HPDE6-E6E7 (cell line): ENCODE measurements around the gene DIPK1B.

Experiments used
- DNase-seq: peaks from one replicate; pipeline ENCODE4 v3.0.0; 2011; ENCODE audit warnings: missing footprints; ENCODE audit errors: extremely low spot score

DIPK1B gene

DNA sequence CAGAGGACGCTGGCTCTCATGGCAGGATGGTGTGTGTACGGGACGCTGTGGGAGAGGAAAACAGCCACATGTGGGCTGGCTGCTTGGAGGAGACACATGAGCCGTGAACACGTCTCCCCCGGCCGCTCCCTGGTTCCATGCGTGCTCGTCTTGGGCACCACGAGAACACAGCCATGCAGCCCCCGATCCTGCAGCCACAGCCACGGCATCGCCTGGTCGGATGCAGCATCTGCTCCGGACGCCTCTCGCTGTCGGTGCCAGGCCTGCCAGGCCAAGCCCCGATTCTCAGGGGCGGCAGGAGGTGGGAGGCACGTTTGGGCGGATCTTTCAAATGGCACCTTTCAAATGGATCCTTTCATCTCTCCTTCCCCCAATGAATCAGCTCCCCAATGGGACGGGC is 27.1 kb downstream of the DIPK1B start:
- no peak for DNase-seq

DNA sequence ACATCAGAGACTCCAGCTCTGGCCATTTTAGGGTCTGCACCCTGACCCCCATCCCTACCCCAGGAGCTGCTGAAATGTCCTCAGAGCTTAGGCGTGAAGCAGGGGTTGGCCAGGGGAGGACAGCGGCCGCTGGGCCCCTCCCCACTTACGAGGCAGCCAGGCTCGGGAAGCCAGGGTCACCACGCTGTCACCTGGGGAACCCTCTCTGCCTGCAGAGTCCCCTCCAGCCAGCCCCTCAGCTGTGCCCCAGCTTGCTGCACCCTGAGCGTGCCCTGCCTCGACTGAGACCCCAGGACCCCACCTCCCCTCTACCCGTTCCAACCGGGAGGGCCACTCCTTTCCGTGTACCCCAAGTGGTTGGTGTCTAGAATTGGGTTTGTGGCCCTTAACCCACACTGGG is 27.7 kb downstream of the DIPK1B start:
- DNase-seq: no peak

DNA sequence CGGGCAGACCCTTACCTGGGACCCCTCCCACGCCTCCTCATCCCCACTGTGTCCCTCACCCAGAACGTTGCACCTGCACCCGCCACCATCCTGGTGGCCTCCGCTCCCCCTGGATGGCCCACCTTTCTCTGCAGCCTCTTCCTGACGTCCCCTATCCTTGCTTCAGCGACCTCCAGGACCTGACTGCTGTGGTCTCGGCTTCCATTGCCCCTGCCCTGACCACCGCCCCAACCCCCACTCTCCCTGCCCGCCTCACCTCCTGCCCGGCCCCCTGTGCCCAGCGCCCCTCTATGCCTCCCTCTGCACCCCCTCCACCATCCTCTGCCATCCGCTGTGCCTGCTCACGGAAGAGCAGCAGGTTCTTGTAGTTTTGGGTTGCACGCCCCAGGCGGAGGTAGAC is 28.1 kb downstream of the DIPK1B start:
- DNase-seq: no peak

DNA sequence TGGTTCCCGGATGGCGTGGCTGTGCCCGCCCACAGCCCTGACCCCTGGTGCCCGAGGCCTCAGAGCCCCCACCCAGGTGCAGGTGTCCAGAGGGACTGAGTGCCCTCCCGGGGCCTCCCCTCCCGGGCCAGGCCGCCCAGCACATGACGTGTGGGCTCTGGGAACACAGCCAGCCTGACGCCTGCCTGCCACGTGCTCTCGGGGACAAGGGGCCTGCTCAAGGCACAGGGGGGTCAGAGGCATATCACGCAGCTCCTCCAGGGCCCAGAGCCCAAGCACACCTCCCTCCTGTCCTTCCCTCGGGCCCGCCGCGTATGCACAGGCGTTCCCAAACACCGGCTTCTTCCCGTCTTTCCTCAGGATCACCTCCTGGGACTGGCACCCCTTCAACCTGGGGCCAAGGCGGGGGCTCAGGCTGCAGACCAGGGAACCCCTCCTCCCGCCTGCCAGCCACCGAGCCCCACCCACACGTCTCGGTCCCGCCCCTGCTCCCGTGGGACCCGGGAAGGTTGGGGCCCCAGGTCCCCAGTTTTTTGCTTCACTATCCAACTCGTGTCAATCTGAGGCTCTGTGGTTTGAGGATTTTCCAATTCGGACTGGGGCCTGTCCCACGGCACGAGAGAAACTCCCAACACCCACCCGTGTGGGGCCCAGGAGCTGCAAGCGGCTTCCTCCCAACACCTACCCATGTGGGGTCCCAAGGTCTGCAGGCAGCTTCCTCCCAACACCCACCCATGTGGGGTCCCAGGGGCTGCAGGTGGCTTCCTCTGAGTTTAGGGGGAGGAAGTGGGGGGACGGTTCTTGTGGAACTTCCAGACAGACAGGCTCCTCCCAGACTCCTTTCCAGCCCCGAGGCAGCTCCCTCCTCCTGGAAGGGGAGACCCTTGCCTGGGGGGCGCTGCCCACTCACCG is 28.9 kb downstream of the DIPK1B start:
- no peak for DNase-seq

DNA sequence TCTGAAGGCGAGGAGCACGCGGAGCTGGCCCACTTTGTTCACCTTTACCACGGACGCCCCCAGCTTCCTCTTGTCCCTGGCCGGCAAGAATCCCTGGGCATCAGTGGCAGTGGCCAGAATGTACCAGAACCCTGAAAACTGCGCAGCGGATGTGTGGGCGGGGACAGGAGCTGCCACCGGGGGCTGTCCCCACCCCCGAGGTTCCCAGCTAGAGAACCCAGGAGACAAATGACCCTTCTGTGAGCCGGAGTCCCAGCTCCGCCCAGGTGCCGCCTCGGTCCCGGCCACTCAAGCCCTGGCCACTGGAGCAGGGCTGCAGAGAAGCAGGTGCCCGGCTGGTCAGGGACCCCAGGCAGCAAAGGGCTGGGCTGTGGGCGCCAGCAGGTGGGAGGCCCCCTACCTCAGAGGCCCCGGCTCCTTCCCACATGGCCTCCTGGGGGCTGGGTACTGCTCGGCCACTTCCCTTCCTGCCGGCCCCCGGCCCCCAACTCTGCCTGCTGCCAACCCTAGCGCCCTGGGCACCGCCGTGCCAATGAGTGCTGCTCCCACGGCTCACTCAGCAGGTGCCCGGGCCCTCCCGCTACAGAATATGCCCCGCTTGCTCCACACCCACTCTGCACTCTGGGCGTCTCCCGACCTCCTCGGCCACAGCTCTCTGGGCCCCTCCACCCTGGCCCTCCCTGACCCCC is 29.7 kb downstream of the DIPK1B start:
- no peak for DNase-seq

DNA sequence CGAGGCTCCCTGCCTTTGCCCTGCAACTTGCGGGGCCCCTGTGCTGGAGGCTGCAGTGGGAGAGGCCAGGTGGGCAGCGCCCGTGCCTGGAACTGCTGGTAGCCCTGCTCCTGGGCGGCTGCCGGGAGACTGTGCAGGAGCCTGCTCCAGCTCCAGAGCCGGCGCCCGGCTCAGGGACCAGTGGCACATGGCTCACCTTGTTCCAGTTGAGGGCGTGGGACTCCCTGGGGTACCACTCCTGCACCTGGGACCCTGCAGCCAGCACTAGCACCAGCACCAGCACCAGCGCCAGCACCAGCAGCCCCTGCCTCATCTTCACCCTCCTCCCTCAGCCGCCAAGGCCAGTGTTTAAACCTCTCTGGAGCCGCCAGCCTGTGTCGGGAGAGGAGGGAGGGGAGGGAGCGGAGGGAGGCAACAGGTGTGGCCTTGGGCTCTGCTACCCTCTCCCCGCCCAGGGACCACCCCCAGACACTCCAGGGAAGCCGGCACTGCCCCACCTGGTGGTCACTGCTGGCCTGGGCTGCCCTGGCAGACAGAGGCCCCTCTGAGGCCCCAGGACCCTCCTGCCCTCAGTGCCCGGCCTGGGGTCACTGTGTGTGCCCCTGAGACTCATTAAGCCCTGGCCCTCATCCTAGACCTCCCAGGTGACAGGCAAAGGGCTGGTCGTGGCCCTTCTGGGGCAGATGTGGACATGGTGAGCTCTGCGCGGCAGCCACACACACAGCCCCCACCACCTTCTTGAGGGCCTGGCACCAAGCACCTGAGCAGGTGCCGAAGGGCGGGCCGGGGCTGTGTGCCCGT is 30.4 kb downstream of the DIPK1B start, which contains the start of gene LCN10:
TSS of gene LCN10 (minus strand) at position 350 of the 801 bp plus-strand sequence. CDS start at position 313, 37 bp downstream.
- no peak for DNase-seq

DNA sequence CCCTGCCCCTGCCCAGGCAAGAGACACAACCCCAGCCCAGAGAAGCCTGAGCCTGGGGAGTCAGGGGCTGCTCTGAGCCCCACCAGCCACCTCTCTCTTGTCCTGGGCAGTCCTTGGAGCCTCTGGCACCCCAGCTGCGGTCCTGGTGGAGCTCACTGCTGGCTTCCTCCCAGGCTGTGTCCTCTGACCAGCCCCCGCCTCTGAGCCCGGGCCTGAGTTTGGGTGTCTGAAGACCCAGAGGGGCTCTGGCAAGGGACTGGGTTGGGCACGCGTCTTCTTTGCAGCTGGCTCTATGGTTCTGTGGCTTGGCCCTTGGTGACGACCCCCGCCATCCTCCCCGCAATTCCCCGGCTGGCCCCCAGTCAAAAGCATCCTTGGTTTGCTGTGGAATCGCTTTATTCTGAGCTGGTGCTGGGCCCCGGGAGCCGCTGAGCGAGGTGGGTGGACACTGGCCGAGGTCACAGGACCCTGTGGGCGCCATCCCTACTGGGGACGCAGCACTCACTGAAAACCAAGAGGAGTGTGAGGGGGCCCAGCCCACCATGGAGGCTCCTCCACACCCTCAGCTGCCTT is 31.4 kb downstream of the DIPK1B start:
- no peak for DNase-seq

DNA sequence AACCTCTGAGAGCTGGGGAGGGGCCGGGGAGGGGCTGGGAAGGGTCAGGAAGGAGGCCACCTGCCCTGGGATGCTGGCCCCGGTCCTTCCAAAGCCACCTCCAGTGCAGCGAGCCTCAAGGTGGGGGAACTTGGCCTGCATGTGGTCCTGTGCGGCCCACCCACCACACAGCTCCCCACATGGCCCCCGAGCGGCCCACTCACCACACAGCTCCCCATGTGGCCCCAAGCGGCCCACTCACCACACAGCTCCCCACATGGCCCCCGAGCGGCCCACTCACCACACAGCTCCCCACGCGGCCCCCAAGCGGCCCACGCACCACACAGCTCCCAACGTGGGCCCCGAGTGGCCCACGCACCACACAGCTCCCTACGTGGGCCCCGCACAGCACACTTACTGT is 32.4 kb downstream of the DIPK1B start:
- DNase-seq: no peak

DNA sequence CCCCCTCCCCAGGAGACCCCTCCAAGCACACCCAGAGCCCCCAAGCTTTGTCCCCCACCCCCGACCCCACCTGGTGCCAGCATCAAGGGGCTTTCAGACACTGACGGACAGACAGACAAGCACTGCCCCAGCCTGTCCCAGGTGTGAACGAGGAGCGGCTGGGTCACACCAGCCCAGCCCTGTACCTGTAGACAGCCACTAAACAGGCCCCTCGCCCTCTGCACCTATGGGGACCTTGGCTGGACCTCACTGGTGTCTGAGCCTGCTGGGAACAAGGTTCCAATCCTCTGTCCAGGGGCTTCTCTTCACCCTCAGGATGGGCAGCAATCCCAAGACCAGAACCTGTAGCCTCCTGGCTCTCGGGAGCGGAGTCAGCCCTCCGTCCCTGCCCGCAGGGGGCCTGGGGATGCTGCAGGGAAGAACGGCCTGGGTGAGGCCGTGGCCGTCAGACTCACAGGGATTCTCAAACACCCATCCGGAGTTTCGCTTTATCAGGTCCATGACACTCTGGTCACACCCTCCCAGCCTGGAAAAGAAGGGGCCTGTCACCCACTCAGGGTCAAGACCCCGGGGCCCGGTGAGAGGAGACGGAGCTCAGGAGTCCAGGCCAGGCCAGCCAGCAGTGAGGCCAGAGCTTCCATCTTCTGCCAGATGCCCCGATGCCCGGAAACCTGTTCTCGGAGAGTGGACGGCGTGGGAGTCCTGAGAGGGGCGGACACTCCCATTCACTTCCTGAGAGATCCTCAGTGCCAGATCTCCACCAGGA is 33.2 kb downstream of the DIPK1B start:
- DNase-seq: no peak

DNA sequence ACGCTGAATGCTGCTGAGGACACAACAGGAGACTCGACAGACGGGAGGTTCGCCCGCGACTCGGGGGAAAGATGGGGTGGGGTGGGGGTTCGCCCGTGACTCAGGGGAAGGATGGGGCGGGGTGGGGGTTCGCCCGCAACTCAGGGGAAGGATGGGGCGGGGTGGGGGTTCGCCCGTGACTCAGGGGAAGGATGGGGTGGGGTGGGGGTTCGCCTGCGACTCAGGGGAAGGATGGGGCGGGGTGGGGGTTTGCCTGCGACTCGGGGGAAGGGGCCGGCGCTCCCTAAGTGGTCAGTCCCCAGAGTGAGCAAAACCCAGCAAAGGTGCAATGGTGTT is 33.8 kb downstream of the DIPK1B start:
- DNase-seq: no peak

DNA sequence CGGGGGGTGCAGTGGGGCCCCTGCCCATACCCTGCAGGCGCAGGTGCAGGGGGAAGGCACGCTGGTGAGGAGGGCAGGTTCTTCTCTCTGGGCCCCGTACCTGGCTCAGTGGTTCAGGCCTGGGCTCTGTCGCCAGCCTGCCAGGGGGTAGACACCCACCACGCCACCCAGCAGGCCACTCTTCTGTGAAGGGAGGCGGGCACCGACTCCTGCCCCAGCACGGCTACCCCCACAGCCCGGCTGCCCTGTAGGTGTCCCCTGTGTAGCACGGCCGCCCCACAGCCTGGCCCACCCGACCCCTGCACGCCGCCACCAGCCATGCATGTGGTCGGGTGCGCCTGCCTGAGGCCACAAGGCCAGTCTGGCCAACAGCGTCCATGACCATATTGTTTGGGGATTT is 34.2 kb downstream of the DIPK1B start:
- DNase-seq: no peak

DNA sequence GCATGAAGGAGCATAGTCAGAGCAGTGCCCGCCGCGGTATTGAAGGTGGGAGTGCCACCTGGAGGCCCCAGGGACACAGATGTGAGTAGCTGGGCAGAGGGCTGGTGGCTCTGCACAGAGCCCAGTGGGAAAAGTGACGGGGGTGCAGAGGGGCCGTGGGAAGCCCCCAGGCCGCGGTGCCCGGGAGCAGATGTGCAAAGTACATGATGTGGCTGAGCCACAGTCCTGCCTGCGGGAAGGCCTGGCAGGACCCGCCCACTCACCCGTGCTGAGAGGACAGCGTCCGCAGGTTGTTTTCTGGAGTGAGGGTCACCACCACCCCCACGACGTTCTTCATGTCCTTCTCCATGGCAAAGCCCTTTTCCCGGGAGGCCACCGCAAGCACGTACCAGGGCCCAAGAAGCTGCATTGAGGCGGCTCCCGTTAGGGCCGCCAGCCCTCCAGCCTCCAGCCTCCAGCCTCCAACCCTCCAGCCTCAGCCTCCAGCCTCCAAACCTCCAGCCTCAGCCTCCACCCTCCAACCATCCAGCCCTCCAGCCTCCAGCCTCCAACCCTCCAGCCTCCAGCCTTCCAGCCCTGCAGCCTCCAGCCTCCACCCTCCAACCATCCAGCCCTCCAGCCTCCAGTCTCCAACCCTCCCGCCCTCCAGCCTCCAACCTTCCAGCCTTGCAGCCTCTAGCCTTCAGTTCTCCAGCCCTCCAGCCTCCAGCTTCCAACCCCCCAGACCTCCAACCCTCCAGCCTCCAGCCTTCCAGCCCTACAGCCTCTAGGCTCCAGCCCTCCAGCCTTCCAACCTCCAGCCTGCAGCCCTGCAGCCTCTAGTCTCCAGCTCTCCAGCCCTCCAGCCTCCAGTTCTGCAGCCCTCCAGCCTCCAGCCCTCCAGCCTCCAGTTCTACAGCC is 35.0 kb downstream of the DIPK1B start:
- no peak for DNase-seq

DNA sequence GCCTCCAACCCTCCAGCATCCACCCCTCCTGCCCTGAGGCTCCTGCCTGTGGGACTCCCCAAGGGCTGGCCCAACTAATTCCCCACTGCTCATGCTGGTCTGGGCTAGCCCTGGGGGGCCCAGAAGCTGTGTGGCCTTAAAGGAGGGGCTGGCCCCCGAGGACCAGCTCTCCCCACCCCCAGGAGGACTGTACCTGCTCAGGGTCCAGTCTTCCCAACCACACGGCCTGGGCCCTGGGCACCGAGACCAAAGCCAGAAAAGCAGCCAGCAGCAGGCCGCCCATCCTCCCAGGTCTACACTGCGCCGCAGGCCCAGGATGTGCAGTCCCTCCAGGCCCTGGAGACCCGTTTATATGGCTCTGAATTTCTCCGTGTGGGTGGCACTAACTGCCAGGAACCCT is 35.8 kb downstream of the DIPK1B start, which contains the start of gene LCN6:
TSS of gene LCN6 (minus strand) at position 325 of the 400 bp plus-strand sequence. CDS start at position 283, 42 bp downstream.
- no peak for DNase-seq

DNA sequence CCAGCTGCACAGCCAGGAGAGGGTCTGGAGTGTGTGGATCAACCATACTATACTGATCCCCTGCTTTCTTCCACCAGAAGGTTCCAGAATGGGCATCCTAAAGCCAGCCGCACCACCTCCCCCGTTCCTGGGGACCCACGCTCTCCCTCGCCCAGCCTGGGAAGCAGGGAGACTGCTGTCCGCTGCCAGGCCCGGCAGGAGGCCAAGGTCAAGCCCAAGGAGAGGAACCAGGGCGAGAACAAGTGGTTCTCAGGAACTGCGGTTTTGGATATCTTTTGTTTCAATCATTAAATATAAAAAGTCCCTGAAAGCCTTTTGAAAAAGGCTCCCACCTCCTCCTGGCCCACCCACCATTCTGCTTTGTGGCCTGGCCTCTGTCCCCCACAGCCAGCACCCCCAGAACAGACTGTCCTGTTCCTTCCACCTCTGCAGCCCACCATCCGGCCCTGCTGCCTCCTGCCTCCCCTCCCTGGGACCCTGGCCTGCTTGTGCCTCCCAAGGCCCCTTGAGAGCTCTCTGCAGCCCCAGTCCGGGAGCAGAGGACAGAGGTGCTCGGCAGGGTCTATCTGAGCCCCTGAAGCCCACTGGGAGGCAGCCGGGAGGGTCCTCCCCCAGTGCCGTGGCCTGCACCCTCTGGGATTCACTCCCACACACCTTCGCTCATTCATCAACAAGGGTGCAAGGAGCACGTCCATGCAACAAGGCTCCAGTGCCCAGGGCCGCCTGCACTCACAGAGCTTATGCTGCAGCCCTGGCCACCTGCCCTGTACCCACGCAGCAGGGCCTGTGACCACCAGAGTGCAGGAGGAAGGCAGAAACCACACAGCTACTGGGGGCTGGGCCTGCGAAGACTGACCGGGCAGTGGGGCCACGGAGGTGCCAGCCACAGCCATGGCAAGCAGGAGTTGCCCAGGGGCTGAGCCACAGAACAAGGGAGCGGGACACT is 36.6 kb downstream of the DIPK1B start:
- DNase-seq: no peak

DNA sequence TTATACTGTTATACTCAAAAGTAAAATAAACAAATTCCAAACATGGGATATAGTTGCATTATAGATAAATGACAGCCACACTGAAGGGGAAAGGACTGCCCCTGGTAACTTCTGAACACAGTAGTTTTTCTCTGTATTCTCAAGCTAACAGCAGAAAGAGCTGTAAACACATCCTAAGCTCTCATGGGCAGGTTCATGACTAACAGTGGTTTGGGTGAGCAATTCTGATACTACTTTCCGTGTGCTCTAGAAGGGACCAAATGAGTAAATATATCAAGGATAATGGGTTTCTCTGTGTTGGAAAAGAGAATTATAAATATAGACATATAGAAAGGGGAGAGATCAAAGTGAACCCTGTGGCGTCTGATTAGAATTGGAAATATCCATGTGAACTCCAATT is 38.2 kb downstream of the DIPK1B start:
- no peak for DNase-seq

DNA sequence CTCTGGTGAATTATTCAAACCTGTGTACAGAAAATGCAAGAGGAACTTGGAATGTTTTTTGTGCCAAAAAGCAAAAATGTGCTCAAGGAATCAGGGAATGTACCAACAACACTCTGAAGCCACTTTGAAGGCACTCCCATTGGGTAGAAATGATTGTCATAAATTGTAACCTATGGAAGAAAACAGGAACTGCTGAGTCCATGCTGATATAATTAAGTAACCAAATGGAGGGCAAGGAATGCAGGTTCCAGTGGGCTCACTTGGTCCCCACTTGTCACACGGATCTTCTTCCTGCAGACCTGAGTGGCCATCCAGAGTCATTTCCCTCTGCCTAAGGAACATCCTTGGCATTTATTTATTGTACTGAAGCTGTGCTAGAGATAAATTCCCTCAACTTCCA is 38.9 kb downstream of the DIPK1B start:
- DNase-seq: no peak

DNA sequence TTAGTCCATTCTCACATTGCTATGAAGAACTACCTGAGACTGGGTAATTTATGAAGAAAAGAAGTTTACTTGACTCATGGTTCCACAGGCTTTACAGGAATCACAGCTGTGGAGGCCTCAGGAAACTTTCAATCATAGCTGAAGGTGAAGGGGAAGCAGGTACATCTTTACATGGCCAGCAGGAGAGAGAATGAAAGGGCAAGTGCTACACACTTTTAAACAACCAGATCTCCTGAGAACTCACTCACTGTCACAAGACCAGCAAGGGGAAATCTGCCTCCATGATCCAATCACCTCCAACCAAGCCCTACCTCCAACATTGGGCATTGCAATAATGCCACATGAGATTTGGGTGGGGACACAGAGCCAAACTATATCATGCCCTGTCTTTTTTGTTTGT is 39.4 kb downstream of the DIPK1B start:
- DNase-seq: no peak

DNA sequence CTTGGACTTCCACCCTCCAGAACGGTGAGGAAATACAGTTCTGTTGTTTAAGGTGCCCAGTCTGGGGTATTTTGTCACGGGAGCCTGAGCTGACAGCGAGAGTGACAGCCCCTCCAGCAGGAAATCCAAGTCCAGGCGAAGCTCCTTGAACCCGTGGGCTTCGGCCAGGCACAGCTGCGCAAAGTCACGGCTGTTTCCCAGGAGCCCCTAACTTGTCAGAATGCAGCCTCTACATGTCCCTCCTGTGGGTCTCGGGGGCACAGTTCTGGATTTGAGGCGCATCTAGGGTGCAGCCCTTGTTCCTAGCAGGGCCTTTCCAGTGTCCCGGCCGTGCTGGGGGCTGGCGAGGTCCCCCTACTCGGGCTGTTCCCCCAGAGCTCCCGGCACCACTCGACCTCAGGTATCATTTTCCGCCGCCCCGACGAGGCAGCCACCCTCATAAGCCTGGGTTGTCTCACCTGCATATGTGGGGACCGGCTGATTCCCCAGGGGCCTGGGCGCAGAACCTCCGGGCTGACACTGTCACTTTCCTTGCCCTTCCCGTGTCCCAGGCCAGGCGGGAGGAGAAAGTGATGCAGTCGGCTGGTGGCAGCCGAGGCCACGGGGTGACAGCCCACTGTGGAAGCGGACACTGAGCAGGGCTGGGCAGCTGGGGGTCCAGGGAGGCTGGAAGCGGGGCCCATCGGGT is 41.1 kb downstream of the DIPK1B start:
- no peak for DNase-seq
